22Rv1 (cell line): ENCODE measurements around the gene ARID1B.

Experiments used
- ZFX ChIP-seq: fragments of 450-650 bp; IDR thresholded peaks from 2 replicates; pipeline ENCODE4 v1.6.1; 2017; ENCODE audit warnings: antibody characterized with exemption, borderline replicate concordance
- TF ChIP-seq, protein P1 (sequence below): fragments of 450-650 bp; IDR thresholded peaks from 2 replicates; pipeline ENCODE4 v1.5.1; 2017; ENCODE audit warnings: mild to moderate bottlenecking

DNA sequence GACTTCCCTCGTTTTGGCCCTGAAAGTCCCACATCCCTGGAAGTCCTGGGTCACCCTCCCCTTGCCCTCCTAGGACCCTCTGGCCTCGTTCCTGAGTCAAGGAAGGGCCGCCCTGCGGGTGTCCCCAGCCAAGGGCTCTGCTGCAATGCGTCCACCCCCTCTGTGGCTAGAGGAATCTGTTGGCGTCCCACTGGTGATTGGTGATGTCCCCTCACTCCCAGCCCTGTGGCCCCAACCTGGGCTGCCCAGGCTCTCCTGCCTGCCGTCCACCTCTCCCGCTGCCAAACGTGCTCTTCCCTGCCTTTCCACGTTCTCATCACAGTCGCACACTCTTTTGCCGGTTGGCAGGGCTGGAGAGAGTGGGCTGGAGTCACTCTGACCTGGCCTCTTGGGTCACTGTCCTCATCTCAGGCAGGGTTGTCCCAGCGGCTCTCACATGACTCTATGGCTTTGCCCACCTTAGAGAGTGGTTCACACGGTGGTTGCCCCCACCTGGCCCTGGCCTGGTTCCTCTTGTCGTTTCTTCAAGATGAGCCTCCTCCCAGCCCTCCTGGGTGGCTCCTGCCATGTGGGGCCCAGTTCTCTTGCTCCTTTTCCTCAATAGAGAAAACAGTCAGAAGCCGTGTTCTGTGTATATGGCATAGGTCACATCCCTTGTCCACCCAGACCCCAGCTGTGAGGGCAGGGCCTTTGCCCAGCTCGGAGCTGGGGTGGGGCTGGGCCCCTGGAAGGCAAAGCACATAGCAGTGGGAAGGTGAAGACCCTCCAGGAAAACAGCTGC lies 445.2 kb downstream of the ARID1B start:
- TF ChIP-seq, protein P1, sequence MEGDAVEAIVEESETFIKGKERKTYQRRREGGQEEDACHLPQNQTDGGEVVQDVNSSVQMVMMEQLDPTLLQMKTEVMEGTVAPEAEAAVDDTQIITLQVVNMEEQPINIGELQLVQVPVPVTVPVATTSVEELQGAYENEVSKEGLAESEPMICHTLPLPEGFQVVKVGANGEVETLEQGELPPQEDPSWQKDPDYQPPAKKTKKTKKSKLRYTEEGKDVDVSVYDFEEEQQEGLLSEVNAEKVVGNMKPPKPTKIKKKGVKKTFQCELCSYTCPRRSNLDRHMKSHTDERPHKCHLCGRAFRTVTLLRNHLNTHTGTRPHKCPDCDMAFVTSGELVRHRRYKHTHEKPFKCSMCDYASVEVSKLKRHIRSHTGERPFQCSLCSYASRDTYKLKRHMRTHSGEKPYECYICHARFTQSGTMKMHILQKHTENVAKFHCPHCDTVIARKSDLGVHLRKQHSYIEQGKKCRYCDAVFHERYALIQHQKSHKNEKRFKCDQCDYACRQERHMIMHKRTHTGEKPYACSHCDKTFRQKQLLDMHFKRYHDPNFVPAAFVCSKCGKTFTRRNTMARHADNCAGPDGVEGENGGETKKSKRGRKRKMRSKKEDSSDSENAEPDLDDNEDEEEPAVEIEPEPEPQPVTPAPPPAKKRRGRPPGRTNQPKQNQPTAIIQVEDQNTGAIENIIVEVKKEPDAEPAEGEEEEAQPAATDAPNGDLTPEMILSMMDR = no peak
- TF ChIP-seq ZFX = no peak
